Left lung (tissue), 10 donors: ENCODE data around the gene FNDC3B. TPM values are rescaled to one million over a fixed set of nuclear protein-coding genes. Genes with fewer than 3 reads are reported as not detected.

Experiments
- ATAC-seq: fragments of 200-7000 bp; cut with Tn5 transposase; one replicate; pipeline ENCODE4 v1.9.1; 2020; ENCODE audit warnings: moderate library complexity
- DNase-seq, 4 donors: peaks; one replicate each; pipeline ENCODE4 v3.0.0-alpha.2; 2013 to 2020
- H3K27ac ChIP-seq, 2 donors: fragments of 200-600 bp; sonication (generic) in 1 of 2; one replicate each; pipeline versions ENCODE4 v1.5.0 to v1.8.0; 2020 to 2021
- H3K27me3 ChIP-seq, 2 donors: fragments of 200-600 bp; sonication (generic) in 1 of 2; one replicate each; pipeline versions ENCODE4 v1.5.0 to v1.8.0; 2020 to 2021
- H3K36me3 ChIP-seq, 2 donors: fragments of 200-600 bp; sonication (generic) in 1 of 2; one replicate each; pipeline versions ENCODE4 v1.5.0 to v1.8.0; 2020 to 2021
- H3K4me1 ChIP-seq, 2 donors: fragments of 200-600 bp; one replicate each; pipeline ENCODE4 v1.8.0; 2021
- H3K4me3 ChIP-seq, 2 donors: fragments of 200-600 bp; sonication (generic) in 1 of 2; one replicate each; pipeline versions ENCODE4 v1.5.0 to v1.8.0; 2020 to 2021; ENCODE audit warnings: mild to moderate bottlenecking in 1 of 2
- H3K9me3 ChIP-seq, 2 donors: fragments of 200-600 bp; sonication (generic) in 1 of 2; one replicate each; pipeline versions ENCODE4 v1.5.0 to v1.8.0; 2020 to 2021
- intact Hi-C, 2 donors: fragments of 100-400 bp; cut with DNase I; formaldehyde crosslinking; loops; one replicate each; pipeline versions ENCODE4 v1.11.2 to v1.14.2; 2022
- polyA plus RNA-seq, 6 donors: library from polyadenylated mRNA; unstranded; fragments of 120-200 nt; gene quantifications; one replicate each; pipeline ENCODE4 v1.2.1, GENCODE V29; 2013; ENCODE audit not compliant: insufficient read length in 6 of 6
- total RNA-seq, 2 donors: library from RNA; stranded (reverse); fragmentation: NEBNext Ultra II Directional; extraction: Animal tissue kit (Norgen Biotek cat#: 25700); gene quantifications; one replicate each; pipeline ENCODE4 v1.2.1, GENCODE V29; 2021
- TF ChIP-seq, protein P1 (sequence below), 2 donors: fragments of 200-600 bp; sonication (generic) in 1 of 2; IDR thresholded peaks; one replicate each; pipeline versions ENCODE4 v1.5.0 to v1.8.0; 2021; ENCODE audit warnings: antibody characterized with exemption in 2 of 2
- donor health status: DM: no; HTN: yes; CAD: no.
- donor health status: DM: no; HTN: no; CAD: no.

Gene FNDC3B
- total and polyA plus RNA-seq, 8 donors = 35.2 to 185 (median 42.3) TPM

DNA sequence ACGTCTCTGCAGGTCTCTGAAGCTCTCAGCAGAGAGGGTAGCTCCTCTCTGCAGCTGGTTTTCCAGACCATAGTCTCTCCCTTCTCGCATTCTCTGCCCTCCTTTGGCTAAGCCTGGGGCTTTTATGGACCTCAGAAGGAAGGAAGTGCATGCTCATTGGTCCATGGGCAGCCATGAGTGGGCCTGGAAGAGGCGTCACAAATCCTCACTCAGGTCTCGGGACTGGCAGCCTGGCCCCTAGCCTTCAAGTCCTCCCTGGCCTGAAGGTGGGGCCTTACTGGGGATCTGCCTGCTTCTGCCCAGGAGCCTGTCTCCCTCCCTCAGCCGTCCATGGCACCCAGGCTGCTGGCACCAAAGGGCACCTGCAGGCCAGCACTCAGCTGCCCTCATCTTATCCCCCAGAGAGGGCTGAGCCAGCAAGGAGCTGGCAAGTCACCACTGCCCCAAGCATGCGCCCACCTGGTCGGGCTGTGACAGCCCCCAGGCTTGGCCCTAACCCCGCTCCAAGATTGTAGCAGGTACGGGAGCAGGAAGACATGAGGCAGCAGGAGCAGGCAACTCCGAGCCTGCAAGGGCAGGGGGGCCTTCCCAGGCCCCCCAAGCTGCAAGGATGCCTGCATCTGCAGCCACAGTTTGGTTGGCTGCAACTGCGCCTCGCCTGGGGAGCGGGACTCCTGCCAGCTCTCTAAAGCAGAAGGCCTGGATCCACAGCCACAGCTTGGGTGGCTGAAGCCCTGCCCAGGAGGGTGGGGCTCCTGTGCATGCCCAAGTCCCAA is 371.5 kb downstream of the FNDC3B start:
- TF ChIP-seq, protein P1, sequence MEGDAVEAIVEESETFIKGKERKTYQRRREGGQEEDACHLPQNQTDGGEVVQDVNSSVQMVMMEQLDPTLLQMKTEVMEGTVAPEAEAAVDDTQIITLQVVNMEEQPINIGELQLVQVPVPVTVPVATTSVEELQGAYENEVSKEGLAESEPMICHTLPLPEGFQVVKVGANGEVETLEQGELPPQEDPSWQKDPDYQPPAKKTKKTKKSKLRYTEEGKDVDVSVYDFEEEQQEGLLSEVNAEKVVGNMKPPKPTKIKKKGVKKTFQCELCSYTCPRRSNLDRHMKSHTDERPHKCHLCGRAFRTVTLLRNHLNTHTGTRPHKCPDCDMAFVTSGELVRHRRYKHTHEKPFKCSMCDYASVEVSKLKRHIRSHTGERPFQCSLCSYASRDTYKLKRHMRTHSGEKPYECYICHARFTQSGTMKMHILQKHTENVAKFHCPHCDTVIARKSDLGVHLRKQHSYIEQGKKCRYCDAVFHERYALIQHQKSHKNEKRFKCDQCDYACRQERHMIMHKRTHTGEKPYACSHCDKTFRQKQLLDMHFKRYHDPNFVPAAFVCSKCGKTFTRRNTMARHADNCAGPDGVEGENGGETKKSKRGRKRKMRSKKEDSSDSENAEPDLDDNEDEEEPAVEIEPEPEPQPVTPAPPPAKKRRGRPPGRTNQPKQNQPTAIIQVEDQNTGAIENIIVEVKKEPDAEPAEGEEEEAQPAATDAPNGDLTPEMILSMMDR (IDR thresholded peaks at IDR 0.05) = no peak
- H3K27ac ChIP-seq = no peak overlapping the region
- H3K36me3 ChIP-seq = no peaks in the 10 kb centered on the region
- ATAC-seq (no peak), DNase-seq (no peak)
- no peaks in the 10 kb centered on the region for H3K9me3 ChIP-seq
- H3K4me1 ChIP-seq = no peaks in the 10 kb centered on the region
- no peak overlapping the region for H3K4me3 ChIP-seq
- intact Hi-C loops = no loop called here
- H3K27me3 ChIP-seq = no peaks in the 10 kb centered on the region

DNA sequence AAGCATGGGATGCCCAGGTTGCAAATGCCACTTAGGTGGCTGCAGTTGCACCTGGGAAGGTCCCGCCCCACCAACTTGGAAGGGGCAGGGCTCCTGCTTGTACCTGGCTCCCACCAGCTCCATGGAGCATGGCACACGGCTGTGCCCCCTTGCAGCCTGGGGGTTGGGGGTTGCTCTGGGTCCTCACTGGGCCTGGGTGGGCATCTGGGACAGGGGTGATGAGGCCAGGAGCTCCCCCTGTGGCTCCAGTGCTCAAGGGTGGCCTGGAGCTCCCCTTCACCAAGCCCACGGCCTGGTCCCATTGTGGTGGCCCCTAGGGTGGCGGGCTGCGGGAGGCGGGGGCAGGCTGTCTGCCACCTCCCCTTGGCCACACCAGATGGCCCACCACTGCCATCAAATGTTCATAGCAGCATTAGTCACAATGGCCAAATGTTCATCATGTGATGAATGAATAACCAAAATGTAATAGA is 372.1 kb downstream of the FNDC3B start:
- TF ChIP-seq, protein P1 (IDR thresholded peaks at IDR 0.05) = no peak
- H3K36me3 ChIP-seq = no peaks in the 10 kb centered on the region
- H3K4me1 ChIP-seq = no peaks in the 10 kb centered on the region
- peak in 1 of 4 donors; percentile 59 for DNase-seq
- intact Hi-C loops = no loop called here
- H3K27ac ChIP-seq = no peak overlapping the region
- ATAC-seq = no peak
- no peaks in the 10 kb centered on the region for H3K27me3 ChIP-seq
- no peak overlapping the region for H3K4me3 ChIP-seq
- no peaks in the 10 kb centered on the region for H3K9me3 ChIP-seq

DNA sequence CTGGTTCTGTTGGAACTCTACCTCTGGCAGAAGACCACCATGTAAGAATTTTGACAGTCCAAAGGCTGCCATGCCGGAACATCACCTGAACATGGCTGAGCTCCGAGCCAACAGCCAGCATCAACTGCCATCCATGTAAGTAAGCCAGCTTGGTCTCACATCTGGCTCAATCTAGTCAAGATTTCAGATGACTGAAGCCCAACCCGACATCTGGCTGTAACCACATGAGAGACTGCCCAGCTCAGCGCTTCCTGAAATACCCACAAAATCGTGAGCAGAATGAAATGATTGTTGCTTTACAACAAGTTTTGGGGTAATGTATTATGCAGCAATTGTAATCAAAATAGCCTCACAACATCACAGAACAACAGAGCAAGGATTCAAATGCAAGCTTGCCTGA is 375.9 kb downstream of the FNDC3B start:
- ATAC-seq (no peak), DNase-seq (no peak)
- Histone ChIP-seq H3K27ac (no peak overlapping the region), H3K9me3 (no peaks in the 10 kb centered on the region), H3K27me3 (no peaks in the 10 kb centered on the region), H3K36me3 (no peaks in the 10 kb centered on the region), H3K4me3 (no peak overlapping the region), H3K4me1 (no peaks in the 10 kb centered on the region)
- intact Hi-C loops = no loop called here
- TF ChIP-seq, protein P1 (IDR thresholded peaks at IDR 0.05) = no peak

DNA sequence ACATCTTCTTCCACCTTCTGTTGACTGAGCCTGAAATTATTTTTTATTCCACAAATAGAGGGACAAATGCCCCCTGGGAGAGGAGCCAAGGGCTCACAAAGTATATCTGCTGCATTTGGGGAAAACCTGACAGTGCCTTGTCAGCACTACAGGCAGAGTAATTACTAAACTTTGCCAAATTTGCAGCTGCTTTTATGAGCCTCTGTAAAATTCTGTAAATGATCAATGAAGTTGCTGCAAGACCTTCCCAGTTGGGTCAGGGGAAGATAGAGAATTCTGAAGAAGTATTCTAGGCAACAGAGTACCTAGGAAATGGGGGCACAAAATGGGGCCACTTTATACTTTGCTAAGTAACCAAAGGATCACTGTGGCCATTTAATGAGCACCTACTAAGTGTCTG is 398.3 kb downstream of the FNDC3B start:
- intact Hi-C loops = no loop called here
- TF ChIP-seq, protein P1 (IDR thresholded peaks at IDR 0.05) = no peak
- H3K4me1 ChIP-seq = no peaks in the 10 kb centered on the region
- H3K4me3 ChIP-seq = no peak overlapping the region
- no peak overlapping the region for H3K27ac ChIP-seq
- H3K36me3 ChIP-seq = no peaks in the 10 kb centered on the region
- peaks cover 8 to 28% of the 10 kb centered on the region in 2 donors for H3K27me3 ChIP-seq
- no peak for DNase-seq
- ATAC-seq = no peak
- H3K9me3 ChIP-seq = peaks cover 0 to 10% of the 10 kb centered on the region in 2 donors

DNA sequence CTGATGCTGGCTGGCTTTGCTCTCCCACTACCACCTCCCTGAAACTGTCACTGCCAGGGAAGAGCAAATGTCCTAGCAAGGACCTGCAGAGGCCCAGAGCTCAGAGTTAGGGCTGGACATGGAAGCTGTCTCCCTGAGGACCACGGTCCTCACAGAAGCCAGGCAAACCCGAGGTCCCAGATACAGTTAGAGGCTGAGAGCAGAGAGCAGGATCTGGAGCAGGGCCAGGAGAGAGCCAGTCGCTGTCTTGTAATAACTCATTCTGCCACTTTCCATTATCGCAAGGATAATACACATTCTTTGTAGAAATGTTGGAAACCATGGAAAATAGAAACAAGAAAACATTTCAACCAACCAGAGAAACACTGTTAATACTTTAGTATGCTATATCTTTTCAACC is 398.8 kb downstream of the FNDC3B start:
- intact Hi-C loops = no loop called here
- DNase-seq = no peak
- peaks cover 0 to 5% of the 10 kb centered on the region in 2 donors for H3K9me3 ChIP-seq
- peaks cover 8 to 28% of the 10 kb centered on the region in 2 donors for H3K27me3 ChIP-seq
- H3K27ac ChIP-seq = no peak overlapping the region
- TF ChIP-seq, protein P1 (IDR thresholded peaks at IDR 0.05) = no peak
- H3K4me3 ChIP-seq = no peak overlapping the region
- no peaks in the 10 kb centered on the region for H3K4me1 ChIP-seq
- ATAC-seq = no peak
- H3K36me3 ChIP-seq = no peaks in the 10 kb centered on the region
